ENCODE data around the gene GANC.

Gene GANC

DNA sequence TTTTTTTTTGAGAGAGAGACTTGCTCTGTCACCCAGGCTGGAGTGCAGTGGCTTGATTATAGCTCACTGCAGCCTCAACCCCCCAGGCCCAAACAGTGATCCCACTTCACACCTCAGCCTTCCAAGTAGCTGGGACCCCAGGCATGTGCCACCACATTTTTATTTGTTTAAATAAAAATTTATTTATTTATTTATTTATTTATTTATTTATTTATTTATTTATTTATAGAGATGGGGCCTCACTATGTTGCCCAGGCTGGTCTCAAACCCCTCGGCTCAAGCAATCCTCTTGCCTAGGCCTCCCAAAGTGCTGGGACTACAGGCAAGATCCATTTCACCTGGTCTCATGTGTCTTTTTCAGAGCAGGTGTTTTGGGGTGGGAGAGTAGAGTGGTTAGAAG lies 101.8 kb downstream of the GANC start:
- no peak overlapping the region for H3K4me3 ChIP-seq (ENCODE audit: low read depth, low read length)
- TF ChIP-seq, protein P1, sequence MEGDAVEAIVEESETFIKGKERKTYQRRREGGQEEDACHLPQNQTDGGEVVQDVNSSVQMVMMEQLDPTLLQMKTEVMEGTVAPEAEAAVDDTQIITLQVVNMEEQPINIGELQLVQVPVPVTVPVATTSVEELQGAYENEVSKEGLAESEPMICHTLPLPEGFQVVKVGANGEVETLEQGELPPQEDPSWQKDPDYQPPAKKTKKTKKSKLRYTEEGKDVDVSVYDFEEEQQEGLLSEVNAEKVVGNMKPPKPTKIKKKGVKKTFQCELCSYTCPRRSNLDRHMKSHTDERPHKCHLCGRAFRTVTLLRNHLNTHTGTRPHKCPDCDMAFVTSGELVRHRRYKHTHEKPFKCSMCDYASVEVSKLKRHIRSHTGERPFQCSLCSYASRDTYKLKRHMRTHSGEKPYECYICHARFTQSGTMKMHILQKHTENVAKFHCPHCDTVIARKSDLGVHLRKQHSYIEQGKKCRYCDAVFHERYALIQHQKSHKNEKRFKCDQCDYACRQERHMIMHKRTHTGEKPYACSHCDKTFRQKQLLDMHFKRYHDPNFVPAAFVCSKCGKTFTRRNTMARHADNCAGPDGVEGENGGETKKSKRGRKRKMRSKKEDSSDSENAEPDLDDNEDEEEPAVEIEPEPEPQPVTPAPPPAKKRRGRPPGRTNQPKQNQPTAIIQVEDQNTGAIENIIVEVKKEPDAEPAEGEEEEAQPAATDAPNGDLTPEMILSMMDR (IDR thresholded peaks at IDR 0.05; ENCODE audit: low read depth, low read length), result no peak

DNA sequence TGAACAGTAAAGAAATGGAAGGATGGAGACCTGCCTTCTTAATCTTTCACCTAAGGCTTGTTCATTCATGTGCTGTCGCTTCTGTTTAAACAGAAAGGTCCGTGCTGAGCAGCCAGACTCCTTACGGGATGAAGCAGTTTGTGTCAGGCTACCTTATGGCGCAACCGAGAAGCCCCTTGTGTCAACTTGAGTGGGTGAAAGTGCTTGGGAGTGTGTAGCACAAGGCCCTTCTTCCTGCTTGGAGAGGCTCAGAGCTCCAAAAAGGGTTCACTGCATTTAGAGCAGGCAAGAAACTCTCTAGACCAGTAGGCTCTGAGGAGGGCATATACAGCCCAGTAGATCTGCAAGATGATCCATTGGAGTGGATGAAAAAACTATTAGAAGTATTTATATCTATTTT lies 102.3 kb downstream of the GANC start:
- TF ChIP-seq, protein P1 (IDR thresholded peaks at IDR 0.05; ENCODE audit: low read depth, low read length), result no peak
- no peak overlapping the region for H3K4me3 ChIP-seq (ENCODE audit: low read depth, low read length)

DNA sequence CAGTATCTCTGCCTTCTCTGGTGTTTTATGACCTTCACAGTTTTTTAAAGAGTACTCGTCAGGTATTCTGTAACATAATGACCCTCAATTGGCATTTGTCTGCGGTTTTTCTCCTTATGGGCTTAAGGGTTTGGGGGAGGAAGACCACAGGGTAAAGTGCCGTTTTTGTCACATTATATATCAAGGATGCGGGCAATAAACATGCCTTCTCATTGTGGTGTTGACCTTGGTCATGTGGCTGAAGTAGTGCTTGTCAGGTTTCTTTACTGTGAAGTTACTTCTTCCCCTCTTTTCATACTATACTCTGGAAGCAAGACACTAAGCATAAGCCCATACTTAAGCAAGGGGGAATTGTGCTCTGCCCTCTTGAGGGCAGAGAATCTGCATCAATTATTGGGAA lies 102.9 kb downstream of the GANC start:
- TF ChIP-seq, protein P1 (IDR thresholded peaks at IDR 0.05; ENCODE audit: low read depth, low read length), result no peak
- no peak overlapping the region for H3K4me3 ChIP-seq (ENCODE audit: low read depth, low read length)

DNA sequence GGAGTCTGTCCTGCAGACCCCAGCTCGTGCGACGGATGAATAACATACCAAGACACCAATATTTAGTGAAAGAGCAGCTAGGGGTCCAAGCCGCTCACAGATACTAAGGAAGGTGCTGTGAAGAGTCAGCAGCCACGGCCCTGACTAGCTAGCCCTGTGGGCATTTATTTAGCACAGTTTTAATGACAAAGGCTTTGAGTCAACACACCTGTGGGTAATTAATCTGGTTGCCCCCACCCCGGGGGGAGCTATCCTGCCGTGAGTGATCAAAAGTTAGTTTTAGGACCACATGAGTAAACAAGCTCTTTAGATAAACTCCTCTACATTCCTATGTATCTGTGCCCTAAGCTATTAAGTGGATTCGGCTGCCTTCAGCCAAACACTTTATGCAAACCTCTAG lies 105.0 kb downstream of the GANC start:
- H3K4me3 ChIP-seq (ENCODE audit: low read depth, low read length), result no peak overlapping the region

DNA sequence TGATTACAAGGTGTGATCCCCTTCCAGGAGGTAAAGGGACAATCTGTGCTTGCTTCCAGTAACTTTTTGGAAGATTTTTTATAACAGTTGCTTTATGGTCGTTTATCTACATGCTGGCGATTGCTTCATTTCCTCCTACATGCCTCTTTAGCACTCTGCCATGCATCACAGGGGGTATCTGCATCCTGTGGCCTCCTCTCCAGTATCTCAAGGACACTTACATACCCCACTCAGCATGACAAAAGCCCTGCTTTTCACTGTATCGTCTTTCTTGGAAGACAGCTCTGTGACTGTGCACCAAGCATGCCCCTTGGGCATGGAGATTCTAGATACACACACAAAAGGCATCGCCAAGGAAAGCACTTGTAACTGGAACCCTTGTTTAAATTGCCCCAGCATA lies 111.6 kb downstream of the GANC start:
- no peak overlapping the region for H3K4me3 ChIP-seq (ENCODE audit: low read depth, low read length)
- TF ChIP-seq, protein P1 (IDR thresholded peaks at IDR 0.05; ENCODE audit: low read depth, low read length), result no peak

More for the DNA sequence above, 105.0 kb downstream of the GANC start:
- TF ChIP-seq, protein P1 (IDR thresholded peaks at IDR 0.05; ENCODE audit: low read depth, low read length), result no peak

DNA sequence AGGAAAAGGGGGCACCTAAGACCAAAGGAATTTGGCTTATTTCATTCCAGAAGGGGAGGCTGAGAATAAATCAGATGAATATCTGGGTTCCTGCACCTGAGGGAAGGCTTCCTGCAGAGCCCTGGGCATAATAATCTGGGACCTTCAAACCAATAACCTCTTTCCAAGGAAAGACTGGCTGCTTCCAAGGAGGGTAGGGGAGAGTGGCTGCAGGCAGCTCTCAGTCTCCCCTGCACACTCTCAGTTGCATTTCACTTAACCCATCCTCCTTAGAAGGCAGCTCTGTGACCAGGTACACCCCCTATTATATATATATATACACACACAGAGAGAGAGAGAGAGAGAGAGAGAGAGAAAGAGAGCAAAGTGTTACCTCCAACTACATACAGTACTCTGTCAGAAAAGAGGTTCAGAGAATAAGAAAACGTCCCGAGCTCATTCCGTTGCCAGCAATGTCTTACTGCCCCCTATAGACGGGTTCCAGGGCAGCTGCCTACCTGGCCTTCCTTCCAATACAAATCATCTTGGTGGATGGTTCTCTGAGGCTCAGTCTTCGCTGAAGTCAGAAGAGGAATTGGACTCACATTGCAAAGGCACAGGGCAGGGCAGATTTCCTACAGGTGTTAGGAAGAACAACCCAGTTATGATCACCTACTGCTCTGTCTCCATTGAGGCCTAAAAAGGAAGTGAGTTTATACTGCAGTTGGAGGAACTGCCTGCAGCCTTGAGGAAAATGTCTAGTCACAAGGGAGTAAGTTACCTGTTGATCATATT lies 112.4 kb downstream of the GANC start:
- TF ChIP-seq, protein P1 (IDR thresholded peaks at IDR 0.05; ENCODE audit: low read depth, low read length), result peak; percentile 85
- no peak overlapping the region for H3K4me3 ChIP-seq (ENCODE audit: low read depth, low read length)

DNA sequence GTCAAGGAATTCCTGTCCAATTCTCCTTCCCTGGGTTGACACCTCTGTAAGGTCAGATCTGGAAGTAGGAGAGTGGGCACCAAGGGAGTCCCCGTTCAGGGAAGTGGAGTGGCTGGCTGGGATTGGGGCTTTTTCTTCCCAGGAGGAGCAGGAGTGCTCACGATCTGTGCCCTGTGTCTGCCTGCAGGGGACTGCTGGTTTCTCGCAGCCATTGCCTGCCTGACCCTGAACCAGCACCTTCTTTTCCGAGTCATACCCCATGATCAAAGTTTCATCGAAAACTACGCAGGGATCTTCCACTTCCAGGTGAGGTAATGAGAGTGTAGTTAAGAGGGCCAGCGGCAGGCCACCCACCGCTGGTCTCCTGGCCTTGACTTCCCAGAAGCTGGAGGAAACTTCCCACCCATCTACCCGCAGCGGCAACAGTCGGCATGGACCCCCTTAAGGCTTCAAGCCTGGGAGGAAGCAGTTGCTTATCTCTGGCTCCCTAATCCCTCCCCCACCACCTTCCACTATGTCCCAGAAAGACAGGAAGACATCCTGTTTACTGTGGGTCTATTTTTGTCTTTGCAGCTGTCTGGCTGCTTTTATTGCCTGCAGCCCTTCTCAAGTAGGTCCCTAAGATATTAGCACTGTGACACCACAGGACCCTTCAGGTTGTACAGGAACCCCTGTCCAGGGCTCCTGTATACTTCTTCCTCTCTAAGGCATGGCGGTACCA lies 113.1 kb downstream of the GANC start:
- TF ChIP-seq, protein P1 (IDR thresholded peaks at IDR 0.05; ENCODE audit: low read depth, low read length), result no peak
- H3K4me3 ChIP-seq (ENCODE audit: low read depth, low read length), result no peak overlapping the region

Data from WI38 (cell line).